Naive B cell (primary cell): ENCODE data around the gene MCF2L. TPM values are rescaled to one million over a fixed set of nuclear protein-coding genes. Genes with fewer than 3 reads are reported as not detected.
A peak's percentile ranks its signal among the peaks of the same experiment; 100 is the strongest.
"Not testable (repeated sequence)": the region's sequence is repeated elsewhere in the genome, so short reads cannot be mapped to it uniquely, and the experiment has no call there.

Source experiments
- ATAC-seq, 2 donors: fragments of 150-1000 bp; cut with Tn5 transposase; 2 replicates each; pipeline ENCODE4 v1.10.0; 2021; ENCODE audit warnings: low read depth in 2 of 2, mild to moderate bottlenecking in 2 of 2, moderate library complexity in 2 of 2
- DNase-seq: peaks from one replicate; pipeline ENCODE4 v3.0.0; 2022
- H3K27ac Mint-ChIP-seq, 6 donors: one replicate each; pipeline ENCODE4 v1.8.0; 2020 to 2022; ENCODE audit warnings: mild to moderate bottlenecking in 6 of 6, mixed read lengths in 6 of 6, moderate library complexity in 5 of 6, inconsistent platforms in 2 of 6
- H3K27me3 Mint-ChIP-seq, 3 donors: one replicate each; pipeline ENCODE4 v1.8.0; 2021 to 2022; ENCODE audit warnings: mixed read lengths in 3 of 3, mild to moderate bottlenecking in 1 of 3
- H3K36me3 Mint-ChIP-seq, 2 donors: one replicate each; pipeline ENCODE4 v1.8.0; 2020 to 2022; ENCODE audit warnings: mixed read lengths in 2 of 2, inconsistent platforms in 1 of 2, mild to moderate bottlenecking in 1 of 2
- H3K4me1 Mint-ChIP-seq, 3 donors: one replicate each; pipeline ENCODE4 v1.8.0; 2020 to 2022; ENCODE audit warnings: mixed read lengths in 3 of 3, inconsistent platforms in 1 of 3, mild to moderate bottlenecking in 1 of 3, moderate library complexity in 1 of 3
- H3K4me3 Mint-ChIP-seq, 8 donors: one replicate each; pipeline ENCODE4 v1.8.0; 2020 to 2022; ENCODE audit warnings: mild to moderate bottlenecking in 8 of 8, mixed read lengths in 8 of 8, moderate library complexity in 8 of 8, inconsistent platforms in 2 of 8
- H3K9me3 Mint-ChIP-seq, 7 donors: one replicate each; pipeline ENCODE4 v1.8.0; 2020 to 2022; ENCODE audit warnings: mixed read lengths in 7 of 7, mild to moderate bottlenecking in 5 of 7, inconsistent platforms in 2 of 7, moderate library complexity in 1 of 7
- polyA plus RNA-seq, 6 donors: library from polyadenylated mRNA; unstranded; fragments of 300-500 nt; fragmentation: Illumina TruSeq; gene quantifications; one replicate each; pipeline ENCODE4 v1.2.3, GENCODE V29; 2021; ENCODE audit warnings: low read depth in 6 of 6

Gene MCF2L
- polyA plus RNA-seq, 6 donors from 2014 or later, result 2.1 to 4.7 (median 4.2) TPM

DNA sequence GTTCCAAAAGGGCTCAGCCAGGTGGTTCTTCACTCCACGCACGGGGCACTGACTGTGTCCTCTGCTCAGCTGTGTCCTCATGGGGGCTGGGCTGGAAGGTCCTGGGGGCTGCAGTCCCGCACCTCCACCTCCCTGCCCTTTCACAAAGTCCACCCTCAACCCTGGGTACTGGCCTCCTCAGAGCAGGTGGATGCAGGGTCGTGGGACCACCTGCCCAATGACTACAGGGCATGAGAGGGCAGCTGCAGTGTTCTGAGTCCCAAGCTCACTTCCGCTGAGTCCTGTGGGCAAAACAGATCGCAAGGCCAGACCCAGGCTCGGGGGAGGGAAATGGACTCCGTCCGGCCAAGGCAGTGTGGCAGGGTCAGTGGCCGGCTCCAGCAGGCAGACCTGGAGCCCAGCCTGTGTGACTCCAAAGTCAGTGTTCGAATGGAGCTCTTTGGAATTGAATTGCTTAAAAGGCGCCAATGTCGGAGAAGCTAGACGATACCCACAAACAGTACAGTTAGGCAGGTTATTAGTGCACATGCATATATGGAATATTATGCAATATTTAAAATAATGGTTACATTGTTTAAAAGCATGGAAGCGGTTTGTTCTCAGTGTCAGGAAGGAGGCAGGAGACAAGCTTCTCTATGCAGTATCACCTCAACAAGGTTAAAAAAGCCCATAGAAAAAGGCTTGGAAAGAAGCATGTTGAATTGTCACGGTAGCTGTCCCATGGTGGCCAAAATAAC, 54.8 kb downstream of the MCF2L start:
- Mint-ChIP-seq H3K9me3 (peaks cover 0 to 7% (median 0%) of the 10 kb centered on the region in 7 donors), H3K36me3 (no peaks in the 10 kb centered on the region), H3K27me3 (no peaks in the 10 kb centered on the region), H3K27ac (peak overlapping the region in 1 of 6 donors; percentile 79), H3K4me3 (no peak overlapping the region), H3K4me1 (peaks cover 19 to 24% (median 24%) of the 10 kb centered on the region in 3 donors)
- ATAC-seq, result no peak
- DNase-seq, result no peak

DNA sequence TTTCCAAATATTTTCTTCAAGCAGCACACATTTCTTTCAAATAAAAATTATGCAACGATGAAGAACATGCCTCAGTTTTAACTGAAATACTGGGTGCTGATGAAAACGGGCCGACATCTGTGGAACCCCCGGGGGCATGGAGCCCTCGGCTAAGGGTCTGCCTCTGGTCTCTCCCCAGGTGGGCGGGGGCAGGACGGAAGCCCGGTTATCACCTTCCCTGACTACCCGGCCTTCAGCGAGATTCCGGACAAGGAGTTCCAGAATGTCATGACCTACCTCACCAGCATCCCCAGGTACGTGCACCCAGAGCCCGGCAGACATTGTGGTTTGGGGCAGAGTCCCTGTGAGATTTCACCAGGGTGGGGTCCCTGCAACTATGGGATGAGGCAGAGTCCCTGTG, 55.5 kb downstream of the MCF2L start:
- Mint-ChIP-seq H3K4me1 (peaks cover 20 to 28% (median 26%) of the 10 kb centered on the region in 3 donors), H3K27me3 (no peaks in the 10 kb centered on the region), H3K4me3 (no peak overlapping the region), H3K36me3 (no peaks in the 10 kb centered on the region), H3K9me3 (peaks cover 0 to 7% (median 0%) of the 10 kb centered on the region in 7 donors), H3K27ac (no peak overlapping the region)
- DNase-seq (no peak), ATAC-seq (no peak)

DNA sequence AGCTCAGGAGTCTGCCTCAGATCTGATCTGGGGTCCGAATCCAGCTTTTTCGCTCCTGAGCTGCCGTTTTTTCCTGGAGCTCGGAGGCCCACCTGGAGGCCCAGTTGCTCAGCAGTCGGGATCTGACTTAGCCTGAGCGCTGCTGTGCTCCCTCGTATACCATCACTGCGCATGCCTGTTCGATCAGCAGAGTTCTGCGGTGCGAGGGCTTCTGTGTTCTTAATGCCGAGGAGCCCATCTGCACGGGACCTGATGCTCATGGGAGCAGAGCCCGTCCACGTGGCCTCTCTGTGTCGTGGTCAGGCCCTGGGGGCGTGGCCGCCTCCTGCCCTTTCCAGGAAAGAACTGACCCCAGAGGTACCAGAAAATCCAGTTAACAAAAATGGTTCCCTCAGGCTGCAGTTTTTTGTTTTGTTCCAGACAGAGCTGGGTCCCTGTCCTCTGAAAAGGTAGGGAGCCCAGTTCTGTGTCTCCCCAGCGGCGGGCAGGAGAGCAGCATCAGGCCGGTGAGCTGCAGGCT, 57.4 kb downstream of the MCF2L start:
- DNase-seq (no peak), ATAC-seq (no peak)
- H3K9me3 Mint-ChIP-seq, result no peaks in the 10 kb centered on the region
- no peaks in the 10 kb centered on the region for H3K36me3 Mint-ChIP-seq
- H3K27me3 Mint-ChIP-seq, result no peaks in the 10 kb centered on the region
- peaks cover 10 to 18% (median 15%) of the 10 kb centered on the region in 3 donors for H3K4me1 Mint-ChIP-seq
- H3K27ac Mint-ChIP-seq, result peak overlapping the region in 1 of 6 donors; percentile 67
- no peak overlapping the region for H3K4me3 Mint-ChIP-seq

DNA sequence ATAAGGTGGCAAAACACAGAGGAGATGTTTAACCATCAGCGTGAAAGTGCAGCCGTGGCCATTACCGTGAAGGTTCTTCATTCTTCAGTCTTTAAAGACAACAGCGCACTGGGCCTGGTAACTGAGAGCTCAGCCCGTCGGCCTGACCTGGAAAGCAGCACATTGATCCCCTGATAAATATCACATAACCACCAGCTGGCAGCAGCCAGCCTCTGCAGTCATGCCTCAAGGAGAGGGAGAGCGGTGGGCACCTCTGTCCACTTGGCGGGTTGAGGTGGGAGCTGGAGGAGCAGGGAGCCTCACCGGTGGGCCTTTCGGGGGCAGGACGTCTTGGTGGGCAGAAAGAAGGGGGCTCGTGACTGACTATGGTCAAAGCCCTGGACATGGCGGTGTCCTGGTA, 58.1 kb downstream of the MCF2L start:
- ATAC-seq (no peak), DNase-seq (no peak)
- Mint-ChIP-seq H3K36me3 (no peaks in the 10 kb centered on the region), H3K27me3 (no peaks in the 10 kb centered on the region), H3K9me3 (no peaks in the 10 kb centered on the region), H3K27ac (peak overlapping the region in 1 of 6 donors; percentile 18), H3K4me3 (no peak overlapping the region), H3K4me1 (peaks cover 10 to 18% (median 15%) of the 10 kb centered on the region in 3 donors)

DNA sequence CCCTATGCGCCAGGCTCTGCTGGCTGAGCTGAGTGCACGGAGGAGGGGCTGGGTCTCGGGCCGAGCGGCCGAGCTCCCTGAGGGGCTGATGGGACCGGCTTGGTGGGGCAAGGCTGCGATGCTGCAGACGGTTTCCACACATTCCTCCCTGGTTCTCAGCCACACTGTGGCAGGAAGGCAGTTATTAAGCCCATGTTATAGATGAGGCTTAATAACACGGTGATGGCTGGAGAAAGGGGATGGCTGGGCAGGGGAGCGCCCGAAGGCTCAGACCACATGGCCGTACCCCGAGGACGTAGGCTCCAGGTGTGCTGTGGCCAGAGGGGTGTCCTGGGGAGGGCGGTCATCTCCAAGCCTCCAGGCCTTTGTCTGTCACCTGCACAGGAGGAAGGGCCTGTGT, 58.6 kb downstream of the MCF2L start:
- DNase-seq (no peak), ATAC-seq (no peak)
- no peak overlapping the region for H3K4me3 Mint-ChIP-seq
- H3K27ac Mint-ChIP-seq, result no peak overlapping the region
- H3K36me3 Mint-ChIP-seq, result no peaks in the 10 kb centered on the region
- H3K27me3 Mint-ChIP-seq, result no peaks in the 10 kb centered on the region
- H3K9me3 Mint-ChIP-seq, result no peaks in the 10 kb centered on the region
- H3K4me1 Mint-ChIP-seq, result peaks cover 10 to 18% (median 15%) of the 10 kb centered on the region in 3 donors

DNA sequence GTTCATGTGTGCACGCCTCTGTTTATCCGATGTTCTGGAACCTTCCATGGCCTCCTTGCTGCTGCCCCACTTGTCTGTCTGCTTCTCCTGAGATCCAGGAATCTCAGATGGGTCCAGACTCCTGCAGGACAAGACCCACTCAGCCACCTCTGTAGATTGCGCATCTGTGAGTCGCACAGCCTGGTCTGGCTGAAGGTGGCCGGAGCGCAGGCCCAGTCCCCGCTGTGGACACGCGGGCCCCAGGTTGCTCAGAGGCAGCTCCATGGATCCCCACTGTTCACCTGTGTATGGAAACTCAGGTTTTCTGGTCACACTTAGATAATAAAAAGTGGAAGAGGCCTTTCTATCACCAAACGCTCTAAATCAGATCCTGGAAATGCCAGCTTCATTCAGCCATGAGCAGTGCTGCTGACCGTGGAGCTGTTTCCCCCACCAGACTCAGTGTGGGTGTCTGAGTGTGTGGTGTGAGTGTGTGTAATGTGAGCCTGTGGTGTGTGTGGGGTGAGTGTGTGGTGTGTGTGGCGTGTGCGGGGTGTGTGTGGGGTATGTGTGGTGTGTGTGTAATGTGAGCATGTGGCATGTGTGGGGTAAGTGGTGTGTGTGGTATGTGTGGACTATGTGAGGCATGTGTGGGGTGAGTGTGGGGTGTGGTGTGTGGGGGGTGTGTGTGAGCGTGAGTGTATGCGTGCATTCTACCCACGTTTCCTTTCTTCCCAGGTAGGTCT, 59.5 kb downstream of the MCF2L start:
- ATAC-seq (no peak), DNase-seq (no peak)
- Mint-ChIP-seq H3K27me3 (no peaks in the 10 kb centered on the region), H3K4me3 (peak overlapping the region in 1 of 8 donors; percentile 35), H3K4me1 (peaks cover 10 to 18% (median 11%) of the 10 kb centered on the region in 3 donors), H3K36me3 (no peaks in the 10 kb centered on the region), H3K9me3 (no peaks in the 10 kb centered on the region), H3K27ac (peak overlapping the region in 1 of 6 donors; percentile 76)

DNA sequence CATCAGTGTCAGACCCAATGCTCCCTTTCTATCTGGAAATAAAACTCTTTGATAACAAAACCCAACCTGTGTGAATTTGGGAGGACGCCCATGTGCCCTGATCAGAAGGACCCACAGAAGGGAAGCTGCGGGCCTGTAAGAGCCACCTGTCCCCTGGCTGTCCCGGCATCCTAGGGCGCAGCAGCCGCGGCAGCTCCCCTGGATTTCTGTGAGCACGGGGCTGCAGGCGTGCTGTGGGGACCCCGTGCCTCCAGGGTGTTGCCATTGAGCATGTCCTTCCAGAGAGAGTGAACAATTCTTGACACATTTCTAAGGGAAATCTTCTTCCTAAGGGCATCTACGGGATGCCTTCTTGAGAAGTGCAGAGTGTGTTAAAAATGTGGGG, 60.0 kb downstream of the MCF2L start:
- Mint-ChIP-seq H3K27me3 (no peaks in the 10 kb centered on the region), H3K27ac (no peak overlapping the region), H3K4me1 (peaks cover 10 to 18% (median 11%) of the 10 kb centered on the region in 3 donors), H3K36me3 (no peaks in the 10 kb centered on the region), H3K9me3 (peaks cover 0 to 2% (median 0%) of the 10 kb centered on the region in 7 donors), H3K4me3 (no peak overlapping the region)
- DNase-seq, result no peak
- ATAC-seq, result no peak

DNA sequence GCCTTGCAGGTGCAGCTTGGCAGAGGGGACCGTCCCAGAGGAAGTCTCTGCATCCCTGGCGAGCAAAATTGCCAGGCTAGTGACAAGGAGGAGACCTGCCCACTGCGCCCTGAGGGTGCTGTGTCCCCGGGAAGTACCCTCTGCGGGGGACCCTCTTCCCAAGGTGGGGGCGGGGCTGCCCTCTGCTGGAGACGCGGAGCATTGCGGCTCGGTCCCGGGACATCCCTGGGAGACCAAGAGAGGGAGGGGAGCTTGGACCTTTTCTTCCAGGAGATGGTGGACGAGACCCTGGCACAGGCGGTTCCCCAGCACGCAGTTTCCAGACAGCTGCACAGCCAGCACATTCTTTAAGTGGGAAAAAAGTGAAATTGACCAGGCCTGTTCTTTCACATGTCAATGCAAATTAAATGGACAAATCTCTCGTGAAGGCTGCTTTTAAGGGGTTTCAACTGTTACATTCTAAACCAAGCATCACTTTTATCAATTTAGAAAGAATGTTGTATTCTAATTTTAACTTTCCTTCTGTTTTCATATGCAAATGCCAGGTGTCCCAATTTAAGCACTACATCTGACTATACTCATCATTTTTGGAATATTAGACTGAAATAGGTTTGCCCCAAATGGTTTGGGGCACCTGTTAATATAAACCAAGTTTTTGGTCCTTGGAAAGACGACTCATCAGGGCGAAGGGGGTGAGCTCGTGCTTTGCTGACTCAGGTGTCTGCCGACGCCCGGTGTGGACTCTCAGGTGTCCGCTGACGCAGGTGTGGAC, 60.7 kb downstream of the MCF2L start:
- peak in 1 of 2 donors; percentile 51 for ATAC-seq
- DNase-seq, result peak; percentile 18
- H3K9me3 Mint-ChIP-seq, result peaks cover 0 to 2% (median 0%) of the 10 kb centered on the region in 7 donors
- no peaks in the 10 kb centered on the region for H3K36me3 Mint-ChIP-seq
- no peaks in the 10 kb centered on the region for H3K27me3 Mint-ChIP-seq
- H3K27ac Mint-ChIP-seq, result no peak overlapping the region
- no peak overlapping the region for H3K4me3 Mint-ChIP-seq
- H3K4me1 Mint-ChIP-seq, result peaks cover 10 to 20% (median 11%) of the 10 kb centered on the region in 3 donors

DNA sequence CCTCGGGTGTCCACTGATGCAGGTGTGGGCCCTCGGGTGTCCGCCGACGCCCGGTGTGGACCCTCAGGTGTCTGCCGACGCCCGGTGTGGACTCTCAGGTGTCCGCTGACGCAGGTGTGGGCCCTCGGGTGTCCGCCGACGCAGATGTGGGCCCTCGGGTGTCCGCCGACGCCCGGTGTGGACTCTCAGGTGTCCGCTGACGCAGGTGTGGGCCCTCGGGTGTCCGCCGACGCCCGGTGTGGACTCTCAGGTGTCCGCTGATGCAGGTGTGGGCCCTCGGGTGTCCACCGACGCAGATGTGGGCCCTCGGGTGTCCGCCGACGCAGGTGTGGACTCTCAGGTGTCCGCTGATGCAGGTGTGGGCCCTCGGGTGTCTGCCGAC, 61.2 kb downstream of the MCF2L start:
- not testable (repeated sequence) for H3K4me3 Mint-ChIP-seq, H3K36me3 Mint-ChIP-seq, H3K27me3 Mint-ChIP-seq, DNase-seq, H3K9me3 Mint-ChIP-seq, ATAC-seq, H3K27ac Mint-ChIP-seq
- H3K4me1 Mint-ChIP-seq, result peaks cover 10 to 20% (median 11%) of the 10 kb centered on the region in 3 donors

DNA sequence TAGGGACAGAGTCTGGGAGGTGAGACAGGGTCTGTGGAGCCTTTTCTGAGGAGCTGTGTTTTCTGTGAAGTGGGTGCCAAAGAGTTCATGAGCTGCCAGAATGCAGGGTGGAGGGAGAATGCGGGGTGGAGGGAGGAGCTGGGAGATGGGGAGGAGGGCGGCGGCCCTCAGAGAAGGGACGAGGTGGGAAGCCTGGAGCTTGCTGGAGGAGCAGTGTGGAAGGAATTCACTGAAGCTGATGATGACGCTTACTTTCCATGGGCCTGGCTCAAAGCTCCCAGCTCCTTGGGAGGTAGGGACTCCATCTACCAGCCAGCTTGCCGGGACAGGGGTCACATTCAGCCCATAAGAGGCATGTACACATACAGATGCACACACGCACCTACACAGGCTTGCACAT, 62.5 kb downstream of the MCF2L start:
- no peaks in the 10 kb centered on the region for H3K36me3 Mint-ChIP-seq
- peaks cover 0 to 3% (median 0%) of the 10 kb centered on the region in 3 donors for H3K27me3 Mint-ChIP-seq
- no peak overlapping the region for H3K27ac Mint-ChIP-seq
- H3K4me3 Mint-ChIP-seq, result no peak overlapping the region
- peaks cover 10 to 20% (median 11%) of the 10 kb centered on the region in 3 donors for H3K4me1 Mint-ChIP-seq
- ATAC-seq, result no peak
- H3K9me3 Mint-ChIP-seq, result peaks cover 0 to 2% (median 0%) of the 10 kb centered on the region in 7 donors
- DNase-seq, result no peak

DNA sequence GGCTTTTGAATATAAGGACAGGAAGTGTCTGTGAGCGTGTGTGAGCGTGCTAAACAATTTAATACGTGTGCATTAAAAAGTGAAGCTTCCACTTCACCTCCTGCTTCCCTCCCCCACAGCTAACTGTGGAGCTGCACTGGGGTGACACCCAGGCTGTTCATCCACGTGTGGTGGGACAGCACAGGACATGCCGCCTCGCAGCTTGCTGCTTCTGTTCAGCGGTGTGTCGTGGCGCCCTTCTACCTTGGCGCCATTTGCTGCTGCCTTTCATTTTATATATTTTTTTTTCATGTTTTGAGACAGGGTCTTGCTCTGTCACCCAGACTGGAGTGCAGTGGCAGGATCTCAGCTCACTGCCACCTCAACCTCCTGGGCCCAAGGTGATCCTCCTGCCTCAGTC, 63.3 kb downstream of the MCF2L start:
- Mint-ChIP-seq H3K4me1 (peaks cover 10 to 20% (median 11%) of the 10 kb centered on the region in 3 donors), H3K4me3 (peak overlapping the region in 1 of 8 donors; percentile 66), H3K27me3 (peaks cover 0 to 8% (median 0%) of the 10 kb centered on the region in 3 donors), H3K27ac (peak overlapping the region in 1 of 6 donors; percentile 76), H3K36me3 (no peaks in the 10 kb centered on the region), H3K9me3 (peaks cover 0 to 2% (median 0%) of the 10 kb centered on the region in 7 donors)
- no peak for ATAC-seq
- no peak for DNase-seq

DNA sequence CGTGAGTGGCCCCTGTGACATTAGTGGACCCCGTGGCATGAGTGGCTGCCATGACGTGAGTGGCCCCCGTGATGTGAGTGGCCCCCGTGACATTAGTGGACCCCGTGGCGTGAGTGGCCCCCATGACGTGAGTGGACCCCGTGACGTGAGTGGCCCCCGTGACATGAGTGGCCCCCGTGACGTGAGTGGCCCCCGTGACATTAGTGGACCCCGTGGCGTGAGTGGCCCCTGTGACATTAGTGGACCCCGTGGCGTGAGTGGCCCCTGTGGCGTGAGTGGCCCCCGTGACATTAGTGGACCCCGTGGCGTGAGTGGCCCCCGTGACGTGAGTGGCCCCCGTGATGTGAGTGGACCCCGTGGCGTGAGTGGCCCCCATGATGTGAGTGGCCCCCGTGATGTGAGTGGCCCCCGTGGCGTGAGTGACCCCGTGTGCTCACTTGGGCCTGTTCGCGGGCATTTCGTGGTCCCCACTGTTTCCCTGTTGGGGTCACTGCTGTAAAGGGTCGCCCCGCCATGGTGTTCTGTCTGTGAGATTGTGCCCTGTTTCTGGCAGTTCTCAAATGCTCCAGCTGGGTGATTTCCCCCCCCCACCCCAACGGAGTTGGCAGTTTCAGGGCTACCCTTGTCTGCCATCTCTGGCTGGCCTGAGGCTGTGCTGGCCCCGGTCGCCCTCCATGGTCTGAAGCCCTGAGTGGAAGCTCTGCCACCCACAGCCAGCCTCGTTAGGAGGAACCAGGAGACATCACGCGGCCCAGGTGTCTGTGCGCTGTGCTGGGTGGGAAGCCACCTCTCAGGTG, 64.2 kb downstream of the MCF2L start:
- peak overlapping the region in 1 of 6 donors; percentile 20 for H3K27ac Mint-ChIP-seq

More for the DNA sequence above, 64.2 kb downstream of the MCF2L start:
- Mint-ChIP-seq H3K4me3 (no peak overlapping the region), H3K36me3 (peaks cover 0 to 4% of the 10 kb centered on the region in 2 donors), H3K27me3 (peaks cover 0 to 8% (median 0%) of the 10 kb centered on the region in 3 donors), H3K9me3 (peaks cover 0 to 3% (median 0%) of the 10 kb centered on the region in 7 donors), H3K4me1 (peaks cover 8 to 16% (median 11%) of the 10 kb centered on the region in 3 donors)
- ATAC-seq, result no peak
- no peak for DNase-seq
